Measurements from ENCODE around the gene SCCPDH.

The SCCPDH gene

DNA sequence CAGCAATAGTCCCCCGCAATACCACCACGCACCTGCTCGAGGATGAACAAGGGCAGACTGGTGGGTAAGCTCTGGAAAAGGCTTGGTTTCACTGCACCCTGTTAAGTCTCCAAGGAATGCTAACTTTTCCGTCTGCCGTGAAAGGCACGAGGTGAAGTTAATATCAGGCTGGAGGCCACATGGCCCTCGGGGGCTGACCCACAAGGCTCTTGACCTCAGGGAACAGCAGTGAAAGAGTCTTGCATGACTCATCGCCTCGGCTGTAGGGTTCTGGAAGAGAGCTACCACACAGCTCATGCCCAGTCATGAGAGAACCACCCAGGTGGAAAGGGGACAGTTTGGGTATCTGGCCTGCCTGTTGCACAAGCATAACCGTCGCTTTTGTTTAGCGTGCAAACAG is 24.7 kb downstream of the SCCPDH start:
- in situ Hi-C loops (cut with MboI; ENCODE audit: low sequenced_read_pairs) = no loop called here

DNA sequence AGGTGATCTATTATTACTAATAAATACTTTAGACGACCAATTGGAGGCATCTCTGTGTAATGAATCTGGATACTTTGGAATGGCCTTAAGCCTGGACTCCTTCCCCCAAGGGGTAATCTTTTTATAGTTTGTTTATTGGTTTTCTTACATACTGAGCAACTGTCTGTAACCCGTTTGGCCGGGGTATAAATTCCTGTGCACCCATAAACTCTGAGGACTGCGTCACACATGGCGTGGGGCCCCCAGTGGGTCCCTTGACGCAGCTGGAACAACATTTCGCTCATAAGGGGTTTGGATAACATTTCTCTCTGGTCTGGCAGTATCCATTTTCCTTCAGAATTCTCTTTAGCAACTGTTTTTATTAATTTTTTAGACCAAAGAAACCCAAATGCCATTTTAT is 26.5 kb downstream of the SCCPDH start:
- in situ Hi-C loops (cut with MboI; ENCODE audit: low sequenced_read_pairs) = no loop called here

DNA sequence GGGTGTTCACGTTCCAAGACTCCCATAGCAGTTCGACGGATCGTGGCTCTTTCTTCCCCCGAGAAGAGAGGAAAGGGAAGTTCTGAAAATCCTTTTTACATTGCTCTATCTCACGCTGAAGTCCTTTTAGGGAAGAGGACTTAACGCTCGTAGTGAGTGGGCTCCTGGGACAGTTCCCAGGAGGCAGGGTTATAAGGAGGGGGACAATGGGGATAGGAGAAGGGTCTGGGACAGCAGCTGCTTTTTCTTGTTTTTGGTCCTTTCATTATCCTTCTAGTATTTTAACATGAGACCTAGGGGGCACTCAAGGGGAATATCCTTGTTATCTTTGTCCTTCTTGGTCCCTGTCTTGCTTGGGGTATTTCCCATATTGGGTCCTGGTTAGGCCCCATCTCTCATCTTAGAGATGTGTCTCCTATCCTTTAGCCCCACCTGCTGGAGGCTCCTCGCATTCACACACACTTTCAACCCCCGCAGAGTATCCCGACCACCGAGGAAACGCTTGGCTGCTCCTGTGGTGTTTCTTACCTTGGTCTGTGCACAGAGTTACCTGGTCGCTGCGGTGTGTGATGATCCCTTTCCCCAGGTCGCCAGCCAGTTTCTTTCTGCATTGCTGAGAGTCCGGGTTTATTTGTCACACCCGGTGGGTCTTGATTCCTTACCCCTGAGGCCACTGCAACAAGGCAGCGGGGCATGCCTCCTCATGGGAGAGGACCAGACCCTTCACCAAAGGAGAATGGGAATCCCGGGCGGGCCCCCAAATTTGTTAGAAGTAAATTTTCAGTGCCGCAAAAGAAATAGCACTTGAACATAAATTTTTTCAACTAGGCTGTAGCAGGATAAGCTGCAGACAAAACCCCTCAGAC is 29.7 kb downstream of the SCCPDH start:
- in situ Hi-C loops (cut with MboI; ENCODE audit: low sequenced_read_pairs) = no loop called here

DNA sequence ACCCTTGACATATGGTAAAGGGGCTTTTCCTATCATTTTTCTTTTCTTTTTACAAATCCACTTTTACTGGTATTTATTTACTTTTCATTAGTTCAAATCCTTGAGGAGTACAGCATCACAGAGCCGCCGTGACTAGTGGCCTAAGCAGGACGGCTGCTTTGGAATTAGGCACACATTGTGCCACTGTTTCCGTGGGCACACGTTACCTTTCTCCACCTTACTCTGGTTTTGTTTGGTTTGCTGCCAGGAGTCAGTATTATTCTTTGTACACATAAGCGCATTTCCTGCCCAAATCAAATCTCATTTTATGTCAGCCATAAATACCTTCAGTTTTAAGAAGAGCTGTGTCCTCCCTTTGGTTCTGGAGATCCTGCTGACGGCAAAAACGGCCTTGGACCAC is 31.2 kb downstream of the SCCPDH start:
- in situ Hi-C loops (cut with MboI; ENCODE audit: low sequenced_read_pairs) = no loop called here

DNA sequence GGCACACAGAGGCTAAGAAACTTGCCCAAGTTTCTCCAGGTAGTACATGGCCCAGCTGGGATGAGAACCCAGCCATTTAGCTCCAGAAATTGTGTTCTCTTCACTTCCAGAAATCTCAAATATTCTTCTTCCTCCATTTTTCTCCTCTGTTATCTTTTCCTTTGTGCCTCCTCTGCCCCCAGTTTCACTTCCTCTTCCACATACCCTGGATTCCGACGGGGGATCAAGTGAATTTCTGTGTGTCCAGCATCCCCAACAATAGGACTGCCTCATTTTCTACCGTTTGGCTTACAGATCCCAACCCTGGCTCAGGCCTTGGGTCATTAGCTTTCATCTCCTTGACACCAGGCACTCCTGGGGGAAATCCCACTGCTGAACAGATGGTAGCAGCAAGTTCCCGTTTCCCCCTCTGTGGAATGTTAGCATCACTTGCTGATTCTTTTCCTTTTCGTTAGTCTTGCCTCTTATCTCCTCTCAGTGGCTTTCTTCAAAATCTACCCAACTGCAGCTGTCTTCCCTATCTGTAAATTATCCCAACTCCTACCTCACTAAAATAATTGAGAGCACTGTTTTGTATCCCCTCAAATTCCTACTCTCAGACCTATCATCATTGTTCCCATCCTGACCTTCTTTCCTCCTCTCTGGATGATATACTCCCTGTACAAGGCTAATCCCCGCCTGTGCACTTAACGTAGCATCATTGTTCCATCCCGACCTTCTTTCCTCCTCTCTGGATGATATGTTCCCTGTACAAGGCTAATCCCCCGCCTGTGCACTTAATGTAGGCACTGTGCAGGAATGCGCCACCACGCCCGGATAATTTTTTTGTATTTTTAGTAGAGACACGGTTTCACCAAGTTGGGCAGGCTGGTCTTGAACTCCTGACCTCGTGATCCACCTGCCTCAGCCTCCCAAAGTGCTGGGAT is 36.5 kb downstream of the SCCPDH start:
- in situ Hi-C loops (cut with MboI; ENCODE audit: low sequenced_read_pairs) = no loop called here

DNA sequence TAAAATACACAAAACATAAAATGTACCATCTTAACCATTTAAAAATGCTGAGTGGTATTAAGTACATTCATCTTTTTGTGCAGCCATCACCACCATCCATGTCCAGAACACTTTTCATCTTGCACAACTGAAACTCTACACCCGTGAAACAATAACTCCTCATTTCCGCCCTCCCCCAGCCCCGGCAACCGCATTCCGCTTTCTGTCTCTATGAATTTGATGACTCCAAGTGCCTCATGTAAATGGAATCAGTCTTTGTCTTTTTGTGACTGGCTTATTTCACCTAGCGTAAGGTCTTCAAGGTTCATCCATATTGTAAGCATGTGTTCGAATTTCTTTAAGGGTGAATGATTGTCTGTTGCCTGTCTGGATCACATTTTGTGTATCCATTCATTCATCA is 37.2 kb downstream of the SCCPDH start:
- in situ Hi-C loops (cut with MboI; ENCODE audit: low sequenced_read_pairs) = no loop called here

DNA sequence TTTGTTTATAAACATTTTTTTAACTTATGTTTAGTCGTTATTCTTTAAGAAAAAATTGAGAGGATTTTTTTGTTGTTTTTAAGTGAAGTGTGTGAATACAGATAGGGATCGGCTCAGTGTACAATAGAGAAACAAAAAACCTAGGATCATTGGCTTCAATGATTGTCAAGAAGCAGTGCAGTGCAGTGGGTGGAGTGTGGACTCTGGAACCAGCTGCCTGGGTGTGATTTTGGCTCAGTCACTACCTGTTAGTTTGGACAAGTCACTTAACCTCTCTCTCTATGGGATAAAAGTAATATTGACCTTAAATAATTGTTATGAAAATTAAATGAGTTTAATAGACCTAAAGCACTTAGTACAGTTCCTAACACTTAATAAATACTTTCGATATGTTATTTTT is 41.3 kb downstream of the SCCPDH start:
- in situ Hi-C loops (cut with MboI; ENCODE audit: low sequenced_read_pairs) = no loop called here

DNA sequence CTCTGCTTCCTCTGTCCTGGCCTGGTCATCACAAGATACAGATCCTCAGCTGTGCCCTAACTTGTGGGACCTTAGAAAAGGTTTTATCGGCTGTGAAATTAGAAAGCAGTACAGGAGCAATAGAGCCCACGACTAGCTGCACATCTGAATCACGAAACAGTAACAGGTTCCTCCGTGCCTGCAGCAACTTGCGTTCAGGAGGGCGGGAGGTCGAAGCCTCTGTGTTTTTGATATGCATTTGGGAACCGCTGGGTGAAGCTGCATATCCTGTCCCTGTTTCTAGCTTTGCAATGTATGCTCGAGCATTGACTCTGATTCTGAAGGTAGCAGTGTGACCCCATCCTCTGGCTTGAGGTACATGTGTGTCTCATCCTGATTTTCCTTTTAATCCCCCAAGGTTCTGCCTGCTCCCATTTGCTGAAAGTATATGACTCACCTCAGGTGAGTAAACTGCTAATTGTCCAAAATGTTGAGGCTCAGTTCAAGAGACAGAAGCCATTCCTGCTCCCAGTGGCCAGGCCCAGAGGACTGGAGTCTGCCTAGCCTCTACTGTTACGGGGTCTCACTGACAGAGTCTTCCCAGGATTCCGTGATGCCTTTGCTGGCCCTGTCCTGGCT is 44.3 kb downstream of the SCCPDH start:
- in situ Hi-C loops (cut with MboI; ENCODE audit: low sequenced_read_pairs) = no loop called here

DNA sequence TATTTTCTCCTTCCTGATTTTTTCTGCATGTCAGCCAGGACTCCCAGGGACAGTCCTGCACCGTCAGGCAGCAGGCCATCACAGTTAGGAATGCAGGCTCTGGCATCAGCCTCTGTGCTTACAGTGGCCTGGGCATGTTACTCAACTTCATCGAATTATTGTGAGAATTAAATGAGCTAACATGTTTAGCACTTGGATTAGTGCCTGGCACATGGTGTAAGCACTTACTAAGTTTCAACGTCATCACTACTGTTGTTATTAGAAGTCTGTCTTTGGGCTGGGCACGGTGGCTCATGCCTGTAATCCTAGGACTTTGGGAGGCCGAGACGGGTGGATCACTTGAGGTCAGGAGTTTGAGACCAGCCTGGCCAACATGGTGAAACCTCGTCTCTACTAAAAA is 45.1 kb downstream of the SCCPDH start:
- in situ Hi-C loops (cut with MboI; ENCODE audit: low sequenced_read_pairs) = no loop called here

DNA sequence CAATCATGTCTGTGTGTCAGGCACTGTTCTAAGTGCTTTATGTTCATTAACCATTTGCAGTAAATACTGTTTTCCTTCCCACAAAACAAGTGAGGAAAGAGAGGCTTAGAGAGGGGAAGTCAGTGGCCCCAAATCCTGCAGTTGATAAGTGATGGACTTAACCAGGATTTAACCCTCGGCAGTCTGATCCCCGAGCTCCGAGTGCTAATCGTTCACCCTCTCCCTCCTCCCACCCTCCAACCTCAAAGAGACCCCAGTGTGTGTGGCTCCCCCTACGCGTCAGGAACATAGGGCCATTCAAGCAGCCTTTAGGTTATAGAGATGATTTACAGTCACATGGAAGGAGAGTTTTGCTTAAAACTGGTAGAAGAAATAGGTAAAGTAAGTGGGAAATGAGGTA is 47.2 kb downstream of the SCCPDH start:
- in situ Hi-C loops (cut with MboI; ENCODE audit: low sequenced_read_pairs) = no loop called here

DNA sequence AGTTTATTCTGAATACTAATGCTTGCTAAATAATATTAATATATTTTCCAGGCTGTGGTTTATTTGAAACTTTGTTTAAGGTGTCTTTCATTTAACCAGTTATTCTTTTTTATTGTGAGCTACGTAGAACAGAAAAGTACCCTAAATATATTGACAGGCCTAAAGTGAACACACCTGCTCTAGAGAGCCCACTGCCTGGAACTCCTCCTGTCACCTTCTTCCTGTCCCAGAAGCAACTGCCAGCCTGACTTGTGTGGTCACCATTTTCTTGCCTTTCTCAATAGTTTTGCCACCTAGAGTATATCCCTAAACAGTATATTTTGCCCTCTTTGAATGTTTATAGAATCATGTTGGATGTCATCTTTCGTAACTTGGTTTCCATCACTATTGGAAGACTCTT is 48.5 kb downstream of the SCCPDH start:
- in situ Hi-C loops (cut with MboI; ENCODE audit: low sequenced_read_pairs) = no loop called here

DNA sequence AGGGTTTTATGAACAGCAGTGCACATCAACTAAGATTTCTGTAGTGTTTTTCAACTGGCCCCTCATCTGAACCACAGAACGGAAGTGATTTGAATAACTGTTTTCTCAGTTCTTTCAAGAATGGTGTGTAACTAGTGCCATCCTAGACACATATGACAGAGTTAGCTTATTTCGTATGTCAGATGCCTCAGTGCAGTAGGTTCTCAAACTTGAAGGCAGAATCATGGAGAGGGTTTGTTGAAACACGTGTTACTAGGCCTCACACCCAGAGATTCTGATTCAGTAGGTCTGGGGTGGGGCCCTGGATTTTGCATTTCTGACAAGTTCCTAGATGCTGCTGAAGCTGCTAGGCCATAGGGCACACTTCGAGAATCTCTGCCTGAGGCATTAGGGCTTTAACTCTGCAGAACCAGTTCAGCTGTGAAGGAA is 49.0 kb downstream of the SCCPDH start:
- in situ Hi-C loops (cut with MboI; ENCODE audit: low sequenced_read_pairs) = no loop called here

DNA sequence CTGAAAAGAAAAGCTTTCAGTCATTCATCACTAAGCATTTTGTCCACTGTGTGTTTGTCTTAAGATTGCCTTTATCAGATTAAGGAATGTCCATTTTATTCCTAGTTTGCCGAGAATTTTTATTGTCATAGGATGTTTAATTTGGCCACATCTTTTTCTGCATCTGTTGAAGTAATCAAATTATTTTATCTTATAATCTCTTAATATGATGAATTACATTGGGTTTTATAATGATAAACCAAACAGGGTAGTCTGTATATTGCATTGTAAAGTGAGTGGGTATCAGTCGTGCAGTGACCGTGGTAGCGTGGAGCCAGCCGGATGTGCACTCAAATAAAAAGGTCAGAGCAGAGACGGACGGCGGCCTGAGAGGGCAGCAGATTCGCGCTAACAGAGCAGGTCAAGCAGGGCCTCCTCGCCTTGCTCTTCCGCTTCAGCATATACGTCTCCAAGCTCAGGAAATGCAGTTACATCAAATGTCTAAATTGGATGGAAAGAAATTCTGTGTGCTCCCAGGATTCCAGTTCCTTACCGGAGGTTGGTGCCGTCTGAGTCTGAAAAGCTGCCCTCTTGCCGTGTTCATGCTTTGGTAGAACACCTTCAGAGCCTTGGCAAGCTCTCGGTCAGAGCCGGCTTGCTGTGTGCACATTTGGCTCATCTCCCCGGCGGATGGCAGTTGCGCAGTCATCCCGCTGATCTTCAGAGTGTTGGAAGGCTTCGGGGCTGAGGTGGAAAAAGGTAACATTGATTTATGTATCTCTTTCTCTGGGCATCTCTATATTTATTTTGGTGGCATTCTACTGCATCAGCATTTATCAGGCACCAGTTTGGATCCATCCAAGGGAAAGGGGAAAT is 51.5 kb downstream of the SCCPDH start:
- in situ Hi-C loops (cut with MboI; ENCODE audit: low sequenced_read_pairs) = no loop called here

DNA sequence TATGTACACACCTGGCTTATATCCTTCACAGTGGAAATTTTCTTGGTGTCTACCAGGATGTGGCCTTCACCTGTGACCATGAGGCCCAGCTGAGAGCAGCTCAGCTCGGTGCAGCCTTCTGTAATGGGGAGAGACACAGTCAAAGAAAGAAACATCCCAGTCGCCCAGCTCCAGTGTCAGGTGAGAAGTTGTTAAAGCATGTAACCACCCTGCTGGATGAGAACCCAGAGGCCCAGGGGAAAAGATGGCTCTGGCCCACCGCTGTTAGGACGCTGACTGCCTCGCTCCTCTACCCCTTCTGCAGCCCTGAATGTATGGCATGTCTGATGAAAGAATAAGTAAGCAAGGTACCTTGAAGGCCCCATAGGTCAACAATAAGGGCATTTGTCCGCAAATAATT is 52.7 kb downstream of the SCCPDH start:
- in situ Hi-C loops (cut with MboI; ENCODE audit: low sequenced_read_pairs) = no loop called here

DNA sequence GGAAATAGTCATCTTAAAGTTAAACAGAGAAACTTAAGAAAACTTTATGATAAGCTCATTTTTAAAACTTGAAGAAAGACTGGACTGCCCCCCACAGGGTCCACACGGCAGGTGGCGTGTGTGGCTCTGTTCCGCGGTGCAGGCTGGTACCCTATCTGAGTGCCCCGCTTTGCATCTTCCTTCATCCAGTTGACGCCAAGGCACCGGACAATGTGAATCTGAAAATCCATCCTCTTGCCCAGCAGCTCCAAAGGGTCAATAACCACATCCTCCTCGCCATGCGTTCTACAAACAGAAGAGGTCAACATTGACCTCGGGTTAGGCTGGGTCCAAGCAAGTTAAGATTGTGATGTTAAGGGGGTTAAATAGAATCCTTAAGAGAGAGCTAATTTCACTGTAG is 54.5 kb downstream of the SCCPDH start:
- in situ Hi-C loops (cut with MboI; ENCODE audit: low sequenced_read_pairs) = no loop called here

DNA sequence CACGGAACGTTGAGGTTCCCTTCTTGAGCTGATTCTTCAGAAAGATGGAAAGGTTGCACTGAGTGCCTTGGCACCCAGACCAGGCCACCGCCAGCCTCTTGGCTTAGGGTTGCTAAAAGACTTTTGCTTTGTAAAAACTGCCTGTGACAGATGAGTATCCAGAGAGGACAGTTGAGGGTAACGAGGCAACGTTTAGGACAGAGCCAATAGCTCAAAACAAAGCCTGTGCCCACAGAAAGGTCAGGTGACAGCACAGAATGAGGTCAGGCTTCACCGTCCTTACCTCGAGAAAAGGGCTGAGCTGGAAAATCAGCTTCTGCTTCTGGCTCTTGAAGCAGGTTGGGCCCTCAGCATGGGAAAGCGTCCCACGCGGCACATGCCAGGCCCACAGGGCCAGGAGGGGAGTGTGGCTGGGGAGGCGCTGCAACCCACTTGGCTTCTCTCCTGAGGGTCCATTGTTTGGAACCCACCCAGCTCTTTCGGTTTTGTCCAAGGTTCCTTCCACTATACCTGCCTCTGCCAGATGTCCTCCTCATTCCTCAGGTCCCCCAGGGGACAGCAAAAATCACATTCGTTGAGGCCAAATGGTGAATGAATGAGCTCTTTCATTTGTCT is 55.5 kb downstream of the SCCPDH start:
- in situ Hi-C loops (cut with MboI; ENCODE audit: low sequenced_read_pairs) = no loop called here

DNA sequence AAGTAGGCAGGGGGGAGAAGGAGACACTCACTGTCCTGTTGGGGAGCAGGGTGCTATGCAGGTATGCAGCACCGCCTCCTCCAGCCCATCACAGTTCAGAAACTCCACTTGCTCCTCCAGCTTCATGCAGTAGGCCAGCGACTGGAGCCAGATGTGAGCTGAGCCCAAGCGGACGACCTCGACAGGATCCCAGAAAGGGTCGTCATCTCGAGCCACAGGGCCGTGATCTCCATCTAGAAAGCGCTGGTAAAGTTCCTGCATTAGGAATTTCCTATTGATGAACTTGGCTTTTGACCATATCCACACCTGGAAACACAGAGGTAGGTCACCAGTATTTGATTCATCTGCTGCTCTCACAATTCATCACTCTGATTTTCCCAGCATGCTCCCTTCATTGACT is 56.1 kb downstream of the SCCPDH start:
- in situ Hi-C loops (cut with MboI; ENCODE audit: low sequenced_read_pairs) = no loop called here

DNA sequence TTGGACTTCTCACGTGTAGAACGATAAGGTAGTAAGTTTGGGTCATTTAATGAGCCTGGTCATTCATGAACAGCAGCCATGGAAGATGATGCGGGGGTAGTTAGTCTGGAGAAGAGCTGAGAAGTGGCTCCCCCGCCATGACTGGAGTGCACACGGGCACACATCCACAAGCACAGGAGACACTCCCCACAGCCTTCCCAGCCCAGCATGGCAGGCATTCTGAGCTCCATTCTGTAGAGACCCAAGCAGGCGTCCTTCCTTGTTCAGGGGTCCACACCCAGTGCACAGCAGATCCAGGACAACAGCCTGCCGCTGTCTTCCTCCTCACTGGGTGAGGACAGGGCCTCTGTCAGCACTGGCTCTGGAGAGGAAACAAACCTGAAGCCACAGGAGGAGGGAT is 57.0 kb downstream of the SCCPDH start:
- in situ Hi-C loops (cut with MboI; ENCODE audit: low sequenced_read_pairs) = no loop called here

DNA sequence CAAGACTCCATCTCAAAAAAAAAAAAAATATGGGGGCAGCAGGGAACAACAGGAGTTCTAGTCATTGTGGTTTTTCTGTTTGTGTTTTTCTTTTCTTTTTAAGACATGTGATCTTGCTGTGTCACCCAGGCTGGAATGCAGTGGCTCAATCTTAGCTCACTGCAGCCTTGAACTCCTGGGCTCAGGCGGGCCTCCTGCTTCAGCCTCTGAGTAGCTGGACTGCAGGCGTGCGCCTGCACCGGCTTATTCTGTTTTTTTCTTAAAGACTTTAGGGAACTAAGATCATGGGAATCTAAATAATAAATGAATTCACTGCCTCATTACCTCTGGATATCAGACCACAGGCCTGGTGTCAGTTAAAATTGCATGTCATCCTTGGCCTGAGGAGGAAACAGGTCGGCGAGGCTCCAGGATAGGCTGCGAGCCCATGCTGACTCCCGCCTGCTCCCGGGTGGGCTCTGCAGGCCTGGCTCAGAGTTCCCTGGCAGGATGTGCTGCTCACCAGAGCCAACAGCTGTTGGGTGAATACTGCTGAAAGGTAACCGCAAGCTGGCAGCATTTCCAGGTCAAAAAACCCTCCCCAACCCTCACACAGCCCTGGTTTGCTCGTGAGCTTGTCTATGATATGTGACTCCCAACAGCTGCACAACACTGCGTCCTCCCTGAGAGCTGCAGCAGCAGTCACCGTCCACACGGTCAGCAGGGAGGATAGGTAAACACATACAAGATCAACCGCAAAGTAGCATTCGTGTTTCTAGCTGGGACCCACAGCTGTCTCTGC is 58.1 kb downstream of the SCCPDH start:
- in situ Hi-C loops (cut with MboI; ENCODE audit: low sequenced_read_pairs) = no loop called here

All from HL-60/S4 treated with retinoic acid at 250 ng/mL for 4 days and 3 days (cell line).